ENCODE measurements around the gene DMD.

GRCh38 chrX:31209005-31209628 is 2002.2 kb downstream of the DMD start:
- TF ChIP-seq EZH2 (IDR thresholded peaks at IDR 0.05; ENCODE audit: low read depth, low read length, severe bottlenecking) (no peak), POLR2AphosphoS5 (IDR thresholded peaks at IDR 0.05; ENCODE audit: low read depth, low read length) (no peak), CTCF (IDR thresholded peaks at IDR 0.05; ENCODE audit: control extremely low read depth in 1 of 3, insufficient read depth in 1 of 3, low read depth in 1 of 3, low read length in 3 of 3) (no peak)

Data from H1 (cell line).